ENCODE data around the gene TYW1B.
"Not testable (repeated sequence)": the region's sequence is repeated elsewhere in the genome, so short reads cannot be mapped to it uniquely, and the experiment has no call there.

- TF ChIP-seq CTCF, EP300 (IDR thresholded peaks at IDR 0.05): not testable (repeated sequence)
Measured at GRCh38 chr7:72632765-72633292, 195.2 kb downstream of the TYW1B start.

Measured in gastroesophageal sphincter (tissue), 3 donors.